IMR-90 (cell line): ENCODE measurements around the gene PGAP1.

Experiments
- CEBPB ChIP-seq: IDR thresholded peaks from 2 replicates; pipeline ENCODE4 v1.6.1; 2012; ENCODE audit warnings: low read depth, low read length, improper control_type of control experiment
- MAFK ChIP-seq: IDR thresholded peaks from 2 replicates; pipeline ENCODE4 v1.6.1; 2012; ENCODE audit warnings: low read depth, low read length, improper control_type of control experiment
- MAZ ChIP-seq: IDR thresholded peaks from 2 replicates; pipeline ENCODE4 v1.6.1; 2012; ENCODE audit warnings: low read depth, mild to moderate bottlenecking, low read length, improper control_type of control experiment, moderate library complexity, borderline replicate concordance
- MXI1 ChIP-seq: IDR thresholded peaks from 2 replicates; pipeline ENCODE4 v1.6.1; 2012; ENCODE audit warnings: low read depth, mild to moderate bottlenecking, low read length, moderate library complexity, borderline replicate concordance
- NFE2L2 ChIP-seq: fragments of 150-350 bp; IDR thresholded peaks from 2 replicates; pipeline ENCODE4 v1.6.1; 2016; ENCODE audit warnings: low read depth, mild to moderate bottlenecking, low read length
- POLR2A ChIP-seq: IDR thresholded peaks from 2 replicates; pipeline ENCODE4 v1.6.1; 2012; ENCODE audit warnings: mild to moderate bottlenecking, low read depth, low read length
- RAD21 ChIP-seq: IDR thresholded peaks from 2 replicates; pipeline ENCODE4 v1.6.1; 2012; ENCODE audit warnings: low read length, improper control_type of control experiment
- RCOR1 ChIP-seq: IDR thresholded peaks from 2 replicates; pipeline ENCODE4 v1.6.1; 2012; ENCODE audit warnings: mild to moderate bottlenecking, low read length, improper control_type of control experiment; ENCODE audit not compliant: insufficient replicate concordance
- RFX5 ChIP-seq: IDR thresholded peaks from 2 replicates; pipeline ENCODE4 v1.8.0; 2012; ENCODE audit warnings: low read depth, mild to moderate bottlenecking, low read length, moderate library complexity
- SMC3 ChIP-seq: fragments of 150-350 bp; IDR thresholded peaks from 2 replicates; pipeline ENCODE4 v1.6.1; 2016; ENCODE audit warnings: low read depth, mild to moderate bottlenecking, antibody characterized with exemption, low read length, moderate library complexity
- TF ChIP-seq, protein P1 (sequence below): fragments of 150-350 bp; IDR thresholded peaks from 2 replicates; pipeline ENCODE4 v1.6.1; 2017; ENCODE audit warnings: mild to moderate bottlenecking, antibody characterized with exemption, low read length, low read depth
- TF ChIP-seq, protein P2 (sequence below): conservative IDR thresholded peaks from 2 replicates; pipeline ENCODE4 v1.5.1; 2012; ENCODE audit warnings: mild to moderate bottlenecking, low read depth, low read length, improper control_type of control experiment
- TF ChIP-seq, protein P3 (sequence below): fragments of 150-350 bp; IDR thresholded peaks from 2 replicates; pipeline ENCODE4 v1.6.1; 2016; ENCODE audit warnings: low read depth, mild to moderate bottlenecking, low read length, moderate library complexity, borderline replicate concordance

DNA sequence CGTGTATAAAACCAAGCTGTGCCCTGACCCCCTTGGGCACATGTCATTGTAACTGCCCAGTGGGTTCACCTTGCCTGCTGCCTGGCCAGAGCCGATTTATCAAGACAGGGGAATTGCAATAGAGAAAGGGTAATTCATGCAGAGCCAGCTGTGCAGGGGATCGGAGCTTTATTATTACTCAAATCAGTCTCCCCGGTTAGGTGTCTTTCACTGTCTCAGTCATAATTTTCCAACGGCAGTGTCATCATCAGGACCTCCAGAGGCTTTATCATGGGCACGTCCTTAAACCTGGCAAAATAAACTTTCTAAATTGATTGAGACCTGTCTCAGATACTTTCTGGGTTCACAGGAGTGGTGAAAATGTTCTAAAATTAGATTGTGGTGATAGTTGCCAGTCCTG is 29.6 kb upstream of the PGAP1 start:
- no peak for TF ChIP-seq POLR2A
- TF ChIP-seq, protein P1, sequence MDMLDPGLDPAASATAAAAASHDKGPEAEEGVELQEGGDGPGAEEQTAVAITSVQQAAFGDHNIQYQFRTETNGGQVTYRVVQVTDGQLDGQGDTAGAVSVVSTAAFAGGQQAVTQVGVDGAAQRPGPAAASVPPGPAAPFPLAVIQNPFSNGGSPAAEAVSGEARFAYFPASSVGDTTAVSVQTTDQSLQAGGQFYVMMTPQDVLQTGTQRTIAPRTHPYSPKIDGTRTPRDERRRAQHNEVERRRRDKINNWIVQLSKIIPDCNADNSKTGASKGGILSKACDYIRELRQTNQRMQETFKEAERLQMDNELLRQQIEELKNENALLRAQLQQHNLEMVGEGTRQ = no peak
- no peak for TF ChIP-seq MXI1
- TF ChIP-seq, protein P2, sequence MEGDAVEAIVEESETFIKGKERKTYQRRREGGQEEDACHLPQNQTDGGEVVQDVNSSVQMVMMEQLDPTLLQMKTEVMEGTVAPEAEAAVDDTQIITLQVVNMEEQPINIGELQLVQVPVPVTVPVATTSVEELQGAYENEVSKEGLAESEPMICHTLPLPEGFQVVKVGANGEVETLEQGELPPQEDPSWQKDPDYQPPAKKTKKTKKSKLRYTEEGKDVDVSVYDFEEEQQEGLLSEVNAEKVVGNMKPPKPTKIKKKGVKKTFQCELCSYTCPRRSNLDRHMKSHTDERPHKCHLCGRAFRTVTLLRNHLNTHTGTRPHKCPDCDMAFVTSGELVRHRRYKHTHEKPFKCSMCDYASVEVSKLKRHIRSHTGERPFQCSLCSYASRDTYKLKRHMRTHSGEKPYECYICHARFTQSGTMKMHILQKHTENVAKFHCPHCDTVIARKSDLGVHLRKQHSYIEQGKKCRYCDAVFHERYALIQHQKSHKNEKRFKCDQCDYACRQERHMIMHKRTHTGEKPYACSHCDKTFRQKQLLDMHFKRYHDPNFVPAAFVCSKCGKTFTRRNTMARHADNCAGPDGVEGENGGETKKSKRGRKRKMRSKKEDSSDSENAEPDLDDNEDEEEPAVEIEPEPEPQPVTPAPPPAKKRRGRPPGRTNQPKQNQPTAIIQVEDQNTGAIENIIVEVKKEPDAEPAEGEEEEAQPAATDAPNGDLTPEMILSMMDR = no peak
- no peak for TF ChIP-seq MAFK
- TF ChIP-seq, protein P3, sequence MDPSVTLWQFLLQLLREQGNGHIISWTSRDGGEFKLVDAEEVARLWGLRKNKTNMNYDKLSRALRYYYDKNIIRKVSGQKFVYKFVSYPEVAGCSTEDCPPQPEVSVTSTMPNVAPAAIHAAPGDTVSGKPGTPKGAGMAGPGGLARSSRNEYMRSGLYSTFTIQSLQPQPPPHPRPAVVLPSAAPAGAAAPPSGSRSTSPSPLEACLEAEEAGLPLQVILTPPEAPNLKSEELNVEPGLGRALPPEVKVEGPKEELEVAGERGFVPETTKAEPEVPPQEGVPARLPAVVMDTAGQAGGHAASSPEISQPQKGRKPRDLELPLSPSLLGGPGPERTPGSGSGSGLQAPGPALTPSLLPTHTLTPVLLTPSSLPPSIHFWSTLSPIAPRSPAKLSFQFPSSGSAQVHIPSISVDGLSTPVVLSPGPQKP = no peak
- no peak for TF ChIP-seq RCOR1
- no peak for TF ChIP-seq CEBPB
- TF ChIP-seq RFX5 = no peak
- no peak for TF ChIP-seq SMC3
- no peak for TF ChIP-seq NFE2L2
- no peak for TF ChIP-seq RAD21
- no peak for TF ChIP-seq MAZ
